ENCODE results near the gene WDSUB1.

Gene WDSUB1

GRCh38 chr2:159224061-159224813 lies 62.3 kb downstream of the WDSUB1 start:
- DNase-seq (ENCODE audit: low read depth) = no peak

- no peak for DNase-seq (ENCODE audit: low read depth)
Observed at GRCh38 chr2:159219394-159219998, 67.0 kb downstream of the WDSUB1 start.

GRCh38 chr2:159218389-159218788 lies 68.1 kb downstream of the WDSUB1 start:
- DNase-seq (ENCODE audit: low read depth) = no peak

GRCh38 chr2:159217676-159218075 lies 68.8 kb downstream of the WDSUB1 start:
- no peak for DNase-seq (ENCODE audit: low read depth)

GRCh38 chr2:159215116-159215515 lies 71.4 kb downstream of the WDSUB1 start:
- DNase-seq (ENCODE audit: low read depth) = no peak

GRCh38 chr2:159214325-159214865 lies 72.1 kb downstream of the WDSUB1 start:
- DNase-seq (ENCODE audit: low read depth) = no peak

GRCh38 chr2:159213296-159213695 lies 73.2 kb downstream of the WDSUB1 start:
- DNase-seq (ENCODE audit: low read depth) = no peak

GRCh38 chr2:159211447-159212396 lies 74.8 kb downstream of the WDSUB1 start:
- DNase-seq (ENCODE audit: low read depth) = peak; percentile 17

- DNase-seq (ENCODE audit: low read depth) = no peak
Observed at GRCh38 chr2:159209341-159210306, 76.9 kb downstream of the WDSUB1 start.

- DNase-seq (ENCODE audit: low read depth) = no peak
Observed at GRCh38 chr2:159208438-159208837, 78.1 kb downstream of the WDSUB1 start.

- no peak for DNase-seq (ENCODE audit: low read depth)
Observed at GRCh38 chr2:159206736-159207380, 79.6 kb downstream of the WDSUB1 start.

- DNase-seq (ENCODE audit: low read depth) = no peak
Observed at GRCh38 chr2:159204381-159205144, 81.9 kb downstream of the WDSUB1 start.

GRCh38 chr2:159202568-159203071 lies 83.9 kb downstream of the WDSUB1 start:
- peak; percentile 99 for DNase-seq (ENCODE audit: low read depth)

GRCh38 chr2:159201360-159202063 lies 85.0 kb downstream of the WDSUB1 start:
- DNase-seq (ENCODE audit: low read depth) = peak; percentile 38

- peak; percentile 91 for DNase-seq (ENCODE audit: low read depth)
Observed at GRCh38 chr2:159200498-159200897, 86.0 kb downstream of the WDSUB1 start.

GRCh38 chr2:159199761-159200465 lies 86.6 kb downstream of the WDSUB1 start:
- DNase-seq (ENCODE audit: low read depth) = peak; percentile 58

- no peak for DNase-seq (ENCODE audit: low read depth)
Observed at GRCh38 chr2:159199236-159199635, 87.3 kb downstream of the WDSUB1 start.

- no peak for DNase-seq (ENCODE audit: low read depth)
Observed at GRCh38 chr2:159196393-159196925, 90.0 kb downstream of the WDSUB1 start.
